ENCODE data around the gene PLA2G4E.

GRCh38 chr15:42012241-42012640 lies 8.6 kb downstream of the PLA2G4E start:
- TF ChIP-seq CTCF (conservative IDR thresholded peaks at IDR 0.05; ENCODE audit: low read depth, low read length) (no peak), EZH2 (IDR thresholded peaks at IDR 0.05; ENCODE audit: borderline replicate concordance, low read depth, low read length, poor library complexity, severe bottlenecking) (no peak)
